ENCODE results near the gene SRP54. TPM values are rescaled to one million over a fixed set of nuclear protein-coding genes. Genes with fewer than 3 reads are reported as not detected.
A peak's percentile ranks its signal among the peaks of the same experiment; 100 is the strongest.
"Not testable (repeated sequence)": the region's sequence is repeated elsewhere in the genome, so short reads cannot be mapped to it uniquely, and the experiment has no call there.

SRP54 gene
- polyA plus RNA-seq, 4 donors, result 53.7 to 76.9 (median 73.0) TPM

DNA sequence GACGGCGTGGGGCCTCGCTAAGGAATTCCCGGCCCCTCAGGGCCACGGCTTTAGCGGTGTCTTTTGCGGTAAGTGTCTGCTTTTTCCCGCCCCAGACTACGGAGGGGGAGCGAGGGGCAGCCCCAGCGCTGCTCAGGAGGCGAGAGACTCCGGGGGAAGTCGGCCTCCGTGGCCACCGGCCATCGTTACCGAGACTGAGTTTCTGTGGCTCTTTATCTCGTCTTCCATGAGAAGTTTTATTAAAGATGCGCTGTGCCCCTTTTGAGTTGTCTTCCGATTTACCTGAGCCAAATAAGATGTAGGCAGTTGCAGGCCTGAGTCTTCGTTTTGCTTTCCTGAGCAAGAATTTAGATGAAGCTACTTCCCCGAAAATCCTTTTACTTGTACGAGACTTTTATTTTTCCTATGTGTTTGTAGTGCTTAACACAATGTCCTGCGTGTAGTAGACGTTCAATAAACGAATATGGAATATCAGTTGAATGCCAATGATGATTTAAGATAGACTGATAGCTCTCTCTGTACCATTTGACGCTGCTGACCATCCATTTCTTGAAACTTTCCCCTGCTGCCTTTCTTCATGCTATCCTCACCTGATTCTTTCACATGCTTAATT lies 462 bp downstream of the SRP54 start:
- peak in 1 of 4 donors; percentile 30 for DNase-seq (ENCODE audit: low read depth in 4 of 4, low spot score in 3 of 4)

DNA sequence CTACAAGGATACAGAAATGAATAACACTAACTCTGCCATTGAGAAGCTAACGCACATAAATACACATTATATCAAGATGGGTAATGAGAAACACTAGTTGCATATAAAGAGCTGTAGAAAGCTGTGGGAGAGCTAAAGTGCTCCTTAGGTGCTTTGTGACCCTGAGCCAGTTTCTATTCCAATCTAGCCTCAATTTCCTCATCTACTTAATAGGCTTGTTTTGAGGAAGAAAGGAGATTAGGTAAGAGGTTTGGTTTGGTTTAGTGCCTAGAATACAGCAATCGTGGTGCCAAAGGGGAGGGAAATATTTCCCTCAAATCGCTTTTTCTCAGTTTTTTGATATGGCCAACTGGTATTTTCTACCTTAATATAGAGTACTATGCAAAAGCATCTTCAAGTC lies 994 bp downstream of the SRP54 start:
- no peak for DNase-seq (ENCODE audit: low read depth in 4 of 4, low spot score in 3 of 4)

DNA sequence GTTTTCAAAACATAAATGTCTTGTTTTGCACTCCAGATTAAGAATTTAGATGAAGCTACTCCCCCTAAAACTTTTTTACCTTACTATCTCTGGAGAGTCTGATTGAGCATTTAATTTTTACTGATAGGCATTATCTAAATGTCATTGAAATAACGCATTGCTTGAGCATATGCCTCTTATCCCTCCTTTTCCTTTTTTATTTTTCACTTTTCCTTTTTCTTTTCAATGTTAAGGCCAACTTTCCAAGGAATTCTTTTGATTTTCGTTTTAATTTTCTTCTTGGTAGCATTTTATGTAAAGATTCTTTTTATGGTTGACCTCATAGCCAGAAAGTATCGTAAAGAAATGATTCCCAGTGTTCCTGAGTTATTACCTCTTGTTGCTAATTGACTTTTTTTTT lies 2.9 kb downstream of the SRP54 start:
- no peak for DNase-seq (ENCODE audit: low read depth in 4 of 4, low spot score in 3 of 4)

DNA sequence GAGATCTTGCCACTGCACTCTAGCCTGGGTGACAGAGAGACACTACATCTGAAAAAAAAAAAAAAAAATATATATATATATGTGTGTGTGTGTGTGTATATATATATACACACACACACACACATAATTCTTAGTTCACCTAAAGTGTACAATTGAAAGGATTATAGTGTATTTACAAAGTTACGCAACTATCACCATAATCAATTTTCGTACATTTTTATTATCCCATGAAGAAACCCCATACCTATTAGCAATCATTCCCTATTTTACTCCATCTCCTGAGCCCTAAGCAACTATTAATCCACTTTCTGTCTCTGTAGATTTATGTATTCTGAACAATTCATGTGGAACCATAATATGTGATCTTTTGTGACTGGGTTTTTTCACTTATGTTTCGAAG lies 4.4 kb downstream of the SRP54 start:
- no peak for DNase-seq (ENCODE audit: low read depth in 4 of 4, low spot score in 3 of 4)

DNA sequence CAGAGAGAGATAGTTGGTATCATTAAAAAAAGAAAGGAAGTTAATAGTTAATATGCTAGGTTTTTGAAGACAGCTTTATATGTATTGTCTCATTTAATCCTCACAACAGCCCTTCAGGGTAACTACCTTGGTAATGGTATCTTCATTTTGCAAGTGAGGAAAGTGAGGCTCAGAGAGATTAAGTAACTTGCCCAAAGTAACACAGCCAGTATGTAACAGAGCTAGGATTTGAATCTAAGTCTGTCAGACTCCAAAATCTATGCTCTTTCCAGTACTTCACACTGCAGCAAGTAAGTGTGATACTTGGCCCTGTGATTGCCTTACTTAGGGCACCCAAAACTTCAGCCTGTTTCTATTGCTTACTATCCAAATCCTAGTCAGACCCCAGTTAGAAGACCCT lies 7.0 kb downstream of the SRP54 start:
- DNase-seq (ENCODE audit: low read depth in 4 of 4, low spot score in 3 of 4), result no peak

DNA sequence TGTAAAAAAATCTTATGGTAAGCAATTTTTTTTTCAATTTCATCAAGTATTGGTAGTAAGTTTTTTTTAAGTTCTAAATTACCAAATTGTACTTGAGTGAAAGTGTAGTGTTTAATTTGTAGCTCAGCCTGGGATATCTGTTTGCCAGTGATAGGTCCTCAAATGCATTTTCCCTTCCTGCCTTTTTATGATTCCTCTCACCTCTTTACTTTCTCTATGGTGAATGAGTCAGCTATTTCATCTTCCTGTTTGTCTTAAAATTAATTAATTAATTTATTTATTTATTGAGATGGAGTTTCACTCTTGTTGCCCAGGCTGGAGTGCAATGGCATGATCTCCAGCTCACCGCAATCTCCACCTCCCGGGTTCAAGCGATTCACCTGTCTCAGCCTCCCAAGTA lies 10.6 kb downstream of the SRP54 start:
- DNase-seq (ENCODE audit: low read depth in 4 of 4, low spot score in 3 of 4), result no peak

DNA sequence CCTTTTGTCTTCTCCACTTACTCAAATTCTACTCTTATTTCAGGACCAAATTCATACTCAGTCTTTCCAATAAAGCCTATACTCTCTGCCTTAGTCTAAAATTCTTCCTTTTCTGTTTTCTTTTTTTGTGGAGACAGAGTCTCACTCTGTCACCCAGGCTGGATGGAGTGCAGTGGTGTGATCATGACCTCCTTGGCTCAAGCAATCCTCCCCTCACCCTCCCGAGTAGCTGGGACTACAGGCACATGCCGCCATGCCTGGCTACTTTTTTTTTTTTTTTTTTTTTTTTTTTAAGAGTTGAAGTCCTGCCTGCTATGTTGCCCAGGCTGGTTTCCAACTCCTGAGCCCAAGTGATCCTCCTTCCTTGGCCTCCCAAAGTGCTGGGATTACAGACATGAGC lies 11.9 kb downstream of the SRP54 start:
- DNase-seq (ENCODE audit: low read depth in 4 of 4, low spot score in 3 of 4), result no peak

DNA sequence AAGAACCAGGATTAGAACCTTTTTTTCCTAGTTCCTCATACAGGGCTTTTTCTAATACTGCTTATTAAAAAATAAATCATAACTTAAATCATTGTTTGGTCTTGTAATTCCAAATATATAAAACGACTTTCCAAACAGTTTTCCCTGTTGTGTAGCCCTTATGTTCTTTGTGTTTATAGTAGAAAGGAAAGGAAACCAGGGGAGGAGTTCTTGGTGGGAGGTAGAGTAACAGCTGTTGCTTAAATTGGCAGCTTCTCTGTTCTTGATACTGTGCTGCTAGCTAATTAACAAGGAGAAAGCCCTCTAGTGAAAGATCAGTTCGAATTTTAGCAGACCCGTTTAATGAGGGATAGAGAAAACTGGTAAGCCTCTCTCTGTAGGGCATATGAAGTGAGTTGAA lies 15.0 kb downstream of the SRP54 start:
- DNase-seq (ENCODE audit: low read depth in 4 of 4, low spot score in 3 of 4), result no peak

DNA sequence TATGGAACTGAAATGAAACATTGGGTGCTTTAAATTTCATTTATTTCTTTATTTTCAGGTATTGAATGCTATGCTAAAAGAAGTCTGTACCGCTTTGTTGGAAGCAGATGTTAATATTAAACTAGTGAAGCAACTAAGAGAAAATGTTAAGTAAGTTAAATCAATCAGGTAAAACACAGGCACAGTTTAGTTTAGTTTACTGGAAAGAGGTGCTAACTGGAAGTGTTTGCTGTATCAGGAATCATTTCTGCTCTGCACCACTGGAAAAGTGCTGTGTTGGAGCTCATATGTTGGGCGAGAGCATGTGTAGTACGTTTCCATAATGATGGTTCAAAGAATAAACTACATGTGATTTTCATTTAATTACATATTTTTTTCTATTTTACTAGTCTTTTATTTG lies 16.7 kb downstream of the SRP54 start:
- no peak for DNase-seq (ENCODE audit: low read depth in 4 of 4, low spot score in 3 of 4)

DNA sequence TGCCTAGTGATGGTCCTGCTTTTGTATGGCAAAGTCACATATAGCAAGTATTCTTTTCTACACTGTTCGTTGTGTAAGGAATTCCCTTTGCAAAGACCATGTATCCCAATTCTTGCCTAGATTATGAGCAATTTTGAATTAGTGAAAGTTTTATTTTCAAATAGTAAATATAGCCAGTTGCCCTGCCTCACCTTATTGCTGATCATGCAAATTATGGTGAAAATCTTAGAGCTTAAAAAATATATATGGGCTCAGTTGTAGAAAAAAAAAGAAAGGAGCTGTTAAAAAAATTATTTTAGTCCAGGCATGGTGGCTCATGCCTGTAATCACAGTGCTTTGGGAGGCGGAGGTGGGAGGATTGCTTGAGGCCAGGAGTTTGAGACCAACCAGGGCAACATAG lies 18.8 kb downstream of the SRP54 start:
- no peak for DNase-seq (ENCODE audit: low read depth in 4 of 4, low spot score in 3 of 4)

DNA sequence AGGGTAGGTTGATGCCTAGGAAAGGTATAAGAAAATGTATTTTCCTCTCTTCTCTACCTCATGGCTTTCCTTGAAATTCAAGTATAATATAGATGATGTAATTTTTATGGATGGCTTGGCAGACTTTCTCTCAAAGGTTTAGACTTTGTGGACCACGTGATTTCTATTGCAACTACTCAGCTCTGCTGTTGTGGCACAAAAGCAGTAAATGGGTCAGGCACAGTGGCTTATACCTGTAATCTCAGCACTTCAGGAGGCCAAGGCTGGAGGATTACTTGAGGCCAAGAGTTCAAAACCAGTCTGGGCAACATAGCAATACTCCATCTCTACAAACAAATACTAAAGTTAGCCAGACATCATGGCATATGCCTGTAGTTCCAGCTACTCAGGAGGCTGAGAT lies 22.0 kb downstream of the SRP54 start:
- no peak for DNase-seq (ENCODE audit: low read depth in 4 of 4, low spot score in 3 of 4)

DNA sequence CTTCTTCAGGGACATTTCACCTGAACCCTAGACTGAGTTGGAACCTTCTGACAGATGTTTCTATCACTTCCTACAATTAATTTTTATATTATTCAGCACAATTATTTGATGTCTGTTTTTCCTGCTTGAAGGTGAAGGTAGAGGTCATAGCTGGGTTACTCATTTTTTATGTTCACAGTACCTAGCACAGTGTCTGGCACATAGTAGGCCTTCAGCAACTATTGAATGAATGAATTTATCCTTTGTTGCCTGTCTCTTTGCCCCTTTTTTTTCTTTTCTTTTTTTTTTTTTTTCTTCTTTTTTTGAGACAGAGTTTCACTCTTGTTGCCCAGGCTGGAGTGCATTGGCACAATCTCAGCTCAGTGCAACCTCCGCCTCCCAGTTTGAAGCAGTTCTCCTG lies 33.8 kb downstream of the SRP54 start:
- DNase-seq (ENCODE audit: low read depth in 4 of 4, low spot score in 3 of 4), result no peak

DNA sequence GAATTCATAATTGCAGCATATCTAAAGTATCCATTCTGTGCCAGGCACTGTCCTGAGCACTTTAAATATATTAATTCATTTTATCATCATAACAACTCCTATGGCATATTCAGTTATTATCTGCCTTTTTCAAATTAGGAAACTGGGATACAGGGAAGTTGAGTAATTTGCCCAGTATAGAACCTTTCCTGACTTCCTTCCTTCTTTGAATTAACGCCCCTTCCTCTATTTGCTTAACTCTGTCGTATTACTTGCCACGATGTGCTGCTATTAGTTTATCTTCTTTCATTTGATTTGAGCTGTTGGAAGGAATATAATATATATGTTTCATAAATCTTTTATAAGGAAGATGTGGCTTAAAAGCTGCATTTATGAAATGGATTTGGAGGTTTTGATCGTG lies 37.9 kb downstream of the SRP54 start:
- DNase-seq (ENCODE audit: low read depth in 4 of 4, low spot score in 3 of 4), result no peak

DNA sequence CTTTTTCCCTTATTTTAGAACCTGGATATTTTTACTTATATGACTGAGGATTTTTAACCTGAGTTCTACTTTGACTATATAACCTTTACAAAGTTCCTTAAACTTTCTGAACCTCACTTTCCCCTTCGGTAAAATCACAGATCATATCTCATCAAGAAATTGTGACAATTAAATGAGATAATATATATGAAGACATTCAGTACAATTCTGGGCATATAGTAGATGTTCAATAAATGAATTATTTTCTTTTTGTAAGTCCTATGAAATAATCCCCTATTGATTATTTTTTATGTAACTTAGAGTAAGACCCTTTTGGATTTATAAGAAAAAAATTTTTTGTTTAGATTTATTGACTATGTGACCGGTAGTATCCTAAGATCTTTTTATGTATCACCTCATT lies 45.6 kb downstream of the SRP54 start:
- no peak for DNase-seq (ENCODE audit: low read depth in 4 of 4, low spot score in 3 of 4)

DNA sequence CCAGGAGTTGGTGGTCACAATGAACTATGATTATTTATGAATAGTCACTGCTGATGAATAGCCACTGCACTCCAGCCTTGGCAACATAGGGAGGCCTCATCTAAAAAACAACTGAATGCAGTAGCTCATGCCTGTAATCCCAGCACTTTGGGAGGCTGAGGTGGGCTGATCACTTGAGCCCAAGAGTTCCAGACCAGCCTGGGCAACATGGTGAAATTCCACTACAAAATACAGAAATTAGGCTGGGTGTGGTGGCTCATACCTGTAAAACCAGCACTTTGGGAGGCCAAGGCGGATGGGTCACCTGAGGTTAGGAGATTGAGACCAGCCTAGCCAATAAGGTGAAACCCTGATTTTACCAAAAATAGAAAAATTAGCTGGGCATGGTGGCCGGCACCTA lies 49.8 kb downstream of the SRP54 start:
- no peak for DNase-seq (ENCODE audit: low read depth in 4 of 4, low spot score in 3 of 4)

DNA sequence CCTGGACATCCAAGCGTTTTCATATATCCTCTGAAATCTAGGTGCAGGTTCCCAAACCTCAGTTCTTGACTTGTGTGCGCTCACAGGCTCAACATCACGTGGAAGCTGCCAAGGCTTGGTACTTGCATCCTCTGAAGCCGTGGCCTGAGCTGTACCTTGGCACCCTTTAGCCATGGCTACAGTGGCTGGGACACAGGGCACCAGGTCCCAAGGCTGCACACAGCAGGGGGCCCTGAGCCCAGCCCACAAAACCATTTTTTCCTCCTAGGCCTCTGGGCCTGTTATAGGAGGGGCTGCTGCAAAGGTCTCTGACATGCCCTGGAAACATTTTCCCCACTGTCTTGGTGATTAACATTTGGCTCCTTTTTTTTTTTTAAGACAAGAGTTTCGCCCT lies 51.6 kb downstream of the SRP54 start:
- DNase-seq (ENCODE audit: low read depth in 4 of 4, low spot score in 3 of 4), result no peak

DNA sequence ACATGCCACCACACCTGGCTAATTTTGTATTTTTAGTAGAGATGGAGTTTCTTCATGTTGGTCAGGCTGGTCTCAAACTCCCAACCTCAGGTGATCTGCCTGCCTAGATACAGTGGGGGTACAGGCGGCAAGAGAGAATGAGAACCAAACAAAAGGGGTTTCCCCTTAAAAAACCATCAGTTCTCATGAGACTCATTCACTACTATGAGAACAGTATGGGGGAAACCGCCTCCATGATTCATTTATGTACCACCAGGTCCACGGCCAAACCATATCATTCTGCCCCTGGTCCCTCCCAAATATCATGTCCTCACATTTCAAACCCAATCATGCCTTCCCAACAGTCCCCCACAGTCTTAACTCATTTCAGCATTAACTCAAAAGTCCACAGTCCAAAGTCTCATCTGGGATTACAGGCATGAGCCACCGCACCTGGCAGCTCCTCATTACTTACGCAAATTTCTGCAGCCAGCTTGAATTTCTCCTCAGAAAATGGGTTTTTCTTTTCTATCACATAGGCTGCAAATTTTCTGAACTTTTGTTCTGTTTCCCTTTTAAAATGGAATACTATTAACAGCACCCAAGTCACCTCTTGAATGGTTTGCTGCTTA lies 52.3 kb downstream of the SRP54 start:
- not testable (repeated sequence) for DNase-seq (ENCODE audit: low read depth in 4 of 4, low spot score in 3 of 4)

DNA sequence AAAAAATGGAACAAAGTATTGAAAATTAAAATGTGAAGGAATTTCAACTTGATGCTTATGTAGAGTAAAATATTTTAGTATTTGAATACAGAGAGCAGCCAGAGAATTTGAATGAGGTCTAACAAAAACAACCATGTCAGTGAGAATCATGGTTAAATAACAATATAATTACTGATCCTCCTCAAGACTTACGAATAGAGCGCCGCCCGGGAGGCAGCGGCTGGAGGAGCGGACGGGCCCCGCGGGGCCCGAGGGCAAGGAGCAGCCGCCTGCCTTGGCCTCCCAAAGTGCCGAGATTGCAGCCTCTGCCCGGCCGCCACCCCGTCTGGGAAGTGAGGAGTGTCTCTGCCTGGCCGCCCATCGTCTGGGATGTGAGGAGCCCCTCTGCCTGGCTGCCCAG lies 55.5 kb downstream of the SRP54 start:
- DNase-seq (ENCODE audit: low read depth in 4 of 4, low spot score in 3 of 4), result not testable (repeated sequence)

DNA sequence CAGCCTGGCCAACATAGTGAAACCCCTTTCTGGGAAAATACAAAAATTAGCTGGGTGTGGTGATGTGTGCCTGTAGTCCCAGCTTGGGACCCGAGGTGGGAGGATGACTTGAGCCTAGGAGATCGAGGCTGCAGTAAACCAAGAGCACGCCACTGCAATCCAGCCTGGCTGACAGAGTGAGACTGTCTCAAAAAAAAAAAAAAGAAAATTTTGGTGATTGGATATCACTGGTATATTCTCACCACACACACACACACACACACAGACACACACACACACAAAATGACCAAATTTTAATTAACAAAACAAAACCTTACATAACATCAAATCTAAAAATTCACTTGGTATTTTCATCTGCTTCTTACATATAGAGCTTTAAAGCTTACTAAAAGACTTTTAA lies 59.8 kb downstream of the SRP54 start:
- DNase-seq (ENCODE audit: low read depth in 4 of 4, low spot score in 3 of 4), result no peak

DNA sequence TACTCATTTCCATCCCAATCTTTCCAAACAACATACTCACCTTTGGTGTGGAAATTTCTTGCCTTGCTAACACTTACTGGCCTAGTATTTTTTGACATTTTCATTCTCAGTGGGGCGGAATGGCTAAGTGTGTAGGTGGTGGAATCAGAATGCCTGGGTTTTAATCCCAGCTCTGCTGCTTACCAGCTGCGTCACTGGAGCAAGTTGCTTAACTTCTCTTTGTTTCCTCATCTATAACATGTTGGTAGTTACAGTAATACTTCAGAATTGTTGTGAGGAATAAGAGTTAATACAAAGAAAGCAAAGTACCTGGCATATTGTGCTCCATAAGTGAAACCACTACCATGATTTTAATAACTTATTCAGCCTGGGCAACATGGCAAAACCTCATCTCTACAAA lies 60.3 kb downstream of the SRP54 start:
- no peak for DNase-seq (ENCODE audit: low read depth in 4 of 4, low spot score in 3 of 4)

DNA sequence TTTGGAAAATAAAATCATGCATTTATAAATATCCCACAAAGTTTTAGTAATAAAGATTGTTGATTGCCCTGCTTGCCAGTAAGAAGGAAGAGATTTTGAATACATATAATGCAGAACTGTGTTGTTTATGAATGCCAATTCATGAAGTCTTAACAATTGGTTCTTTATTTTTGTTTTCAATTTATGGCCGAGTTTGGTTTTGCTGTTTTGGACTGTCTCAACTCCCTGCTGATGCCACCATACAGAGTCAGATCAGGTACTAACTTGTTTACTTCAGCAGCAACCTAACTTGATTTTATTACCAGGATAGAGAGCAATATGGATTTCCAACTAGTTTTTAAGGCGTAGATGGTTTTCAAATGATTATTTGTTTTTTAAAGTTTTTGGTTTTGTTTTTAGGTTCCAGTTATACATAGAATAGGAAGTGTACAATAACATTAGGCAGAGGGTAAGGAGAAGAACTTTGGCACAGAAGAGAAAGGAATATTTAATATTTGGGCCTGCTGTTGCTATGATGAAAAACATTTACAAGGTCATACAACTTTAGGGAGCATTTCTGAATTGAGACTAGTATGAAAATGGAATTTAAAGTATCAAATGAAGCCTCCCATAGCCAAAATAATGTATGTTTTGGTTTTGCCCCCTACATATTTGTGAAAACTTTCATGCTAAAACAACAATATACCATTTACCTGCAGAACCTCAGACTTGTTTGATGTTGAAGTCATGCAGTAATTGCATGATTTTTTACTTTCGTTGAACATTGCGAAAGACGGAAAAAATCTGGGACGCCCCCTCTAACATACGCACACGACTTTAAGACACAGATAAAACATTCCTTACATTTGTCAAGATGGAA lies 62.4 kb downstream of the SRP54 start:
- DNase-seq (ENCODE audit: low read depth in 4 of 4, low spot score in 3 of 4), result peak in 1 of 4 donors; percentile 36

DNA sequence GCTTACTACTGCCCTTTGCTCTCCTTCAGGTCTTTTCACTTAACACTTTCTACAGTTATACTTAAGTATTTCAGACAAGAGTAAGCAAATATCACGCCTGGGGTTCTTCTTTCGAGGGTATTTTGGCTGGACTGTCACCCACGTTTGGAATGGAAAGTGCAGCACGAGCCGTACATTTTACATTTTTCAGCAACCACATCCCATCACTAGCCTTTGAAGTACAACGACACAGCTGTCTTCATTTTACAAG lies 62.9 kb downstream of the SRP54 start:
- DNase-seq (ENCODE audit: low read depth in 4 of 4, low spot score in 3 of 4), result no peak
